Prostate gland (tissue), 2 donors: Measurements from ENCODE around the gene BEAN1. TPM values are rescaled to one million over a fixed set of nuclear protein-coding genes. Genes with fewer than 3 reads are reported as not detected.
A peak's percentile ranks its signal among the peaks of the same experiment; 100 is the strongest.

Experiments used
- DNase-seq: peaks from one replicate; pipeline ENCODE4 v3.0.0-alpha.2; 2019; ENCODE audit warnings: low spot score
- H3K27ac ChIP-seq, 2 donors: fragments of 200-600 bp; sonication (generic); 2 replicates each; pipeline ENCODE4 v1.5.1; 2017 to 2019
- H3K27me3 ChIP-seq: fragments of 200-600 bp; sonication (generic); replicated peaks from 2 replicates; pipeline ENCODE4 v1.5.1; 2019; ENCODE audit not compliant: insufficient read depth
- H3K36me3 ChIP-seq, 2 donors: fragments of 200-600 bp; sonication (generic); 1 replicate in 1 of 2; 2 replicates in 1 of 2; pipeline versions ENCODE4 v1.5.1 to v1.8.1; 2017 to 2019
- H3K4me1 ChIP-seq: fragments of 200-600 bp; sonication (generic); replicated peaks from 2 replicates; pipeline ENCODE4 v1.5.1; 2019
- H3K4me3 ChIP-seq, 2 donors: fragments of 200-600 bp; sonication (generic); 2 replicates each; pipeline ENCODE4 v1.5.1; 2017 to 2019
- H3K9me3 ChIP-seq: fragments of 200-600 bp; sonication (generic); 2 replicates; pipeline ENCODE4 v1.5.1; 2017
- CTCF ChIP-seq, 4 experiments: fragments of 200-600 bp in 2 of 4; fragments of 450-650 bp in 2 of 4; sonication (generic) in 2 of 4; IDR thresholded peaks; 1 replicate in 3 of 4; 2 replicates in 1 of 4; pipeline ENCODE4 v1.5.1; 2016 to 2019; ENCODE audit warnings: antibody characterized with exemption in 4 of 4, mild to moderate bottlenecking in 2 of 4, moderate library complexity in 2 of 4
- POLR2A ChIP-seq: fragments of 450-650 bp; IDR thresholded peaks from one replicate; pipeline ENCODE4 v1.6.1; 2016; ENCODE audit warnings: antibody characterized with exemption, mild to moderate bottlenecking
- POLR2AphosphoS5 ChIP-seq: sonication (generic); formaldehyde crosslinking; IDR thresholded peaks from one replicate; pipeline ENCODE4 v1.6.1; 2017; ENCODE audit warnings: antibody characterized with exemption
- WGBS: methylation state at CpG from one replicate; pipeline ENCODE4 v1.1.5; 2018; 5-methylcytosine and 5-hydroxymethylcytosine counted together
- intact Hi-C: fragments of 100-400 bp; cut with DNase I; formaldehyde crosslinking; loops from one replicate; pipeline ENCODE4 v1.14.2; 2022
- total RNA-seq, 2 donors: library from RNA; depleted of rRNA; stranded (reverse); fragments of >200 nt; gene quantifications; one replicate each; pipeline ENCODE4 v1.1.0, GENCODE V29; 2016

BEAN1 gene
- total RNA-seq, 2 donors from 2014 or later = 0.14 to 0.51 TPM

DNA sequence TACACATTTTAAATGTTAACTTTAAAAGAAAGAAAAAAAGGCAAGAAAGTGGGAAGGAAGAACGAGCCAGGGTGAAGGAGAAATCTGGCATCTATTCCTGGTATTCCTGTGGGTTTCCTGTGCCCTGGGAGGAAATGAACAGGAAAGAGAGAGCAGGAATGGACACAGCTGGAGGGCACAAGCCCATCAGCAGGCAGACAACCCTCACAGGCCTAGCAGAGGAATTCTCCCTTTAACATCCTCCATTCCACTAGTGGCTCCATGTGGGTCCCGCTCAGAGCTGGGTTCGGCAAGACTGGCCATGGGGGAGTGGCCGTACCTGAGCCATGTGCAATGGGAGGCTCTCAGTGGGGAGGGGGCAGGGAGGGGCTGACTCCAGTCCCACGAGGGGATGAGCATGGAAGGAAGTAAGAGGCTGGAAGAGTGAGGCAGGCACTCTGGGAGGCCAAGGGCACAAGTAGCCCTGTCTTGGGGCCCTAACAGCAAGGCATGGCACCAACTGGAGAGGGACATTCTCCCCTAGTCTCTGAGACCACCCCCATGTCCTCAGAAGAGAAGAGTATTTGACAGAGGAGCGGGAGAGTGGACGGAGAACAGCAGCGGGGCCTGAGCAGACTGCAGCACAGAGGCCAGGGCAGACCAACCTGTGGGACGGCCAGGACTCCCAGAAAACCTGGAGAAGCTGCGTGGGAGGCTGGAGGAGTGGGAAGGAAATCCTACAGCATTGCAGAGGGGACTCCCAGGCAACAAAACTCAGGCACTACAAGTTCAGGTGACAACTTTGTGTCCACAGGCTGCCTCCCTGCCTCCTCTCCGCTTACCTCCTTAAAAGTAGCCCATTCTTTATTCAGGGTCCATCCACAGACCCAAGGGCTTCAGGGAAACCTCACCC, 92.6 kb downstream of the BEAN1 start:
- peak overlapping the region in 1 of 2 donors; percentile 36 for H3K27ac ChIP-seq

GRCh38 chr16:66520406-66521170, 93.5 kb downstream of the BEAN1 start:
- 83% methylated on average over 14 of the region's 14 CpGs for WGBS
- no peaks in the 10 kb centered on the region for H3K9me3 ChIP-seq
- H3K36me3 ChIP-seq = no peaks in the 10 kb centered on the region
- intact Hi-C loops = no loop called here
- H3K27me3 ChIP-seq = no peaks in the 10 kb centered on the region
- no peak overlapping the region for H3K4me3 ChIP-seq
- no peak for DNase-seq
- peaks cover 21% of the 10 kb centered on the region for H3K4me1 ChIP-seq
- peak overlapping the region in 1 of 2 donors; percentile 36 for H3K27ac ChIP-seq
- TF ChIP-seq CTCF (IDR thresholded peaks at IDR 0.05) (no peak), POLR2AphosphoS5 (no peak), POLR2A (no peak)

More for the DNA sequence above, 92.6 kb downstream of the BEAN1 start:
- no peaks in the 10 kb centered on the region for H3K9me3 ChIP-seq
- no peak overlapping the region for H3K4me3 ChIP-seq
- TF ChIP-seq POLR2A = no peak
- TF ChIP-seq POLR2AphosphoS5 = no peak
- no peak for TF ChIP-seq CTCF (IDR thresholded peaks at IDR 0.05)
- DNase-seq = no peak
- no peaks in the 10 kb centered on the region for H3K27me3 ChIP-seq
- H3K4me1 ChIP-seq = peaks cover 21% of the 10 kb centered on the region
- WGBS = 89% methylated on average over 11 of the region's 11 CpGs
- no peaks in the 10 kb centered on the region for H3K36me3 ChIP-seq
- intact Hi-C loops = loop anchor here (5.0 kb wide), 2 partner anchors 33 to 37 kb away; partner anchors contain the start of genes CKLF and TK2

DNA sequence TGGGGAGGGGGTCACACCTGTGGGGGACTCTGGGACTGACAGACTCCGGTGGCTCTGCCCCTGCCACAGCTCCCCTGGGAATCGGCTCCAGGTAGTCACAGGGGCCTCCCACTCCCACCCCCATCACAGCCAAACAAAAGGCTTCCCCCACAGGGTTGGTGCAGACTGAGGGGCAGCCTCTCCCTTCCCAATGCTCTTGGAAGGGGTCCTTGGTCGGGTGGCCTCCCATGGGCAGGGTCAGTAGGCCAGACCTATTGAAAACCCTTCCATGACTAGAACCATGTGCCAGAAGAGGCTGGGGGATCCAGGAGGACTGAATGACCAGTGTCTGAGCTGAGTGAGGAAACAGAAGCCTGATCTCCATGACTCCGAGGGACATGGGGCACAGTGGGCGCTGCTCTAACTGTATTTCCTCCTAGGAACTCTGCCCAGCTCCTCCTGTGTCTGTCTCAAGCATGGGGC, 94.2 kb downstream of the BEAN1 start:
- Histone ChIP-seq H3K27me3 (no peaks in the 10 kb centered on the region), H3K9me3 (no peaks in the 10 kb centered on the region), H3K27ac (peak overlapping the region in 1 of 2 donors; percentile 44), H3K4me3 (no peak overlapping the region), H3K36me3 (no peaks in the 10 kb centered on the region), H3K4me1 (peaks cover 17% of the 10 kb centered on the region)
- no peak for DNase-seq
- no peak for TF ChIP-seq CTCF (IDR thresholded peaks at IDR 0.05)
- TF ChIP-seq POLR2A = no peak
- no peak for TF ChIP-seq POLR2AphosphoS5
- WGBS = 93% methylated on average over 5 of the region's 5 CpGs
- intact Hi-C loops = no loop called here

DNA sequence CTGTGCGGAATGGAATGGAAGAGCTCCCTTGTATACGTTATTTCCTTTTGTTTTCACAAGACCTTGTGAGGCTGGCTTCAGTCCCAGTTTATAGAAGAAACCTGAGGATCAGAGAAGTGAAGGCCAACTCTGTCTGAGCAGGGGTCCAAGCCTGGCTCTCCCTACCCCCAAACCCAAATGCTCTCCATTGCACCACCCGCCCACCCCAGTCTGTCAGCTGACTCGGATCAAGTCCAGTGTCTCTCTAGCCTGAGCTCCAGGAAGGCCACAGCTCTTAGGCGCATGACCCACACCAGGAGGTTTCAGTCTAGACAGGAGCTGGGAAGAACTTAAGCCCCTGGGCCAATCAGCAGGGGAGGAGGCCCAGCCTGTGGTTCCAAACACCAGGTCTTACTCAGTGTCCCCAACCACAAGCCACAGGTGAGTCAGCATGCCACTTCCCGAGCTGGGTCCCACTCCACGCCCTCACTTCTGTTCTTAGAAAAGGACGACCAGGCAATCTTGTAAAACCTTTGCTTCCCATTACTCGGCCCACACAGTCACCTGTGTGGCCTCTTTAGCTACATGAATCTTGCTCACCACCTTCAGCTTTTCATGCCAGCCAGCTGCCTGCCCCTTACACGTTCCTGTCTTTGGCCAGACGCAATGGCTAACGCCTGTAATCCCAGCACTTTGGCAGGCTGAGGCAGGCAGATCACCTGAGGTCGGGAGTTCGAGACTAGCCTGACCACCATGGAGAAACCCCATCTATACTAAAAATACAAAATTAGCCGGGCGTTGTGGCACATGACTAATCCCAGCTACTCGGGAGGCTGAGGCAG, 95.1 kb downstream of the BEAN1 start:
- H3K36me3 ChIP-seq = no peaks in the 10 kb centered on the region
- no peak for DNase-seq
- intact Hi-C loops = no loop called here
- no peaks in the 10 kb centered on the region for H3K27me3 ChIP-seq
- peak overlapping the region in 1 of 2 donors; percentile 44 for H3K27ac ChIP-seq
- H3K4me3 ChIP-seq = no peak overlapping the region
- TF ChIP-seq POLR2AphosphoS5 (no peak), POLR2A (no peak), CTCF (IDR thresholded peaks at IDR 0.05) (no peak)
- no peaks in the 10 kb centered on the region for H3K9me3 ChIP-seq
- peaks cover 11% of the 10 kb centered on the region for H3K4me1 ChIP-seq
- 70% methylated on average over 17 of the region's 17 CpGs for WGBS
